Right lobe of liver (tissue), 6 donors: ENCODE data around the gene FAM163A. TPM values are rescaled to one million over a fixed set of nuclear protein-coding genes. Genes with fewer than 3 reads are reported as not detected.
"Not testable (repeated sequence)": the region's sequence is repeated elsewhere in the genome, so short reads cannot be mapped to it uniquely, and the experiment has no call there.

ENCODE experiments used
- ATAC-seq, 4 donors: fragments of 200-7000 bp; cut with Tn5 transposase; one replicate each; pipeline ENCODE4 v1.9.1; 2020; ENCODE audit warnings: mild to moderate bottlenecking in 4 of 4, moderate library complexity in 4 of 4
- DNase-seq, 3 donors: peaks; one replicate each; pipeline ENCODE4 v3.0.0-alpha.2; 2020
- H3K27ac ChIP-seq, 3 donors: fragments of 200-600 bp; one replicate each; pipeline ENCODE4 v1.8.0; 2022
- H3K27me3 ChIP-seq, 2 donors: fragments of 200-600 bp; one replicate each; pipeline ENCODE4 v1.8.0; 2022
- H3K36me3 ChIP-seq, 4 donors: fragments of 200-600 bp; sonication (generic) in 1 of 4; one replicate each; pipeline versions ENCODE4 v1.5.1 to v1.8.0; 2017 to 2022; ENCODE audit warnings: control low read depth in 1 of 4
- H3K4me1 ChIP-seq, 4 donors: fragments of 200-600 bp; sonication (generic) in 1 of 4; one replicate each; pipeline versions ENCODE4 v1.5.1 to v1.8.0; 2017 to 2022; ENCODE audit warnings: control low read depth in 1 of 4
- H3K4me3 ChIP-seq, 3 donors: fragments of 200-600 bp; one replicate each; pipeline ENCODE4 v1.8.0; 2022
- H3K9me3 ChIP-seq, 4 donors: fragments of 200-600 bp; sonication (generic) in 1 of 4; one replicate each; pipeline versions ENCODE4 v1.5.1 to v1.8.0; 2017 to 2022; ENCODE audit warnings: control low read depth in 1 of 4
- POLR2A ChIP-seq: fragments of 450-650 bp; IDR thresholded peaks from one replicate; pipeline ENCODE4 v1.6.1; 2017; ENCODE audit warnings: antibody characterized with exemption, mild to moderate bottlenecking
- WGBS: methylation state at CpG from one replicate; pipeline ENCODE4 v1.1.6; 2018; ENCODE audit warnings: low coverage, low lambda C conversion rate; ENCODE audit not compliant: insufficient coverage; ENCODE audit errors: missing lambda C conversion rate; 5-methylcytosine and 5-hydroxymethylcytosine counted together
- intact Hi-C, 2 donors: fragments of 100-400 bp; cut with DNase I; formaldehyde crosslinking; loops; one replicate each; pipeline versions ENCODE4 v1.11.2 to v1.14.1; 2022
- long read RNA-seq: library from polyadenylated mRNA; unstranded; transcript quantifications from one replicate; pipeline ENCODE4 v2.0.0, GENCODE V29; 2019
- total RNA-seq, 6 experiments: library from RNA; depleted of rRNA in 2 of 6; stranded (reverse); fragments of >200 nt in 2 of 6; fragmentation: NEBNext Ultra II Directional in 3 of 6; extraction: Animal tissue kit (Norgen Biotek cat#: 25700) in 3 of 6; gene quantifications; one replicate each; pipeline versions ENCODE4 v1.1.0 to v1.2.4, GENCODE V29; 2016 to 2023
- TF ChIP-seq, protein P1 (sequence below), 4 donors: fragments of 200-600 bp in 3 of 4; fragments of 450-650 bp in 1 of 4; IDR thresholded peaks; one replicate each; pipeline versions ENCODE4 v1.5.1 to v1.8.0; 2016 to 2022; ENCODE audit warnings: antibody characterized with exemption in 4 of 4, mild to moderate bottlenecking in 2 of 4
- donor health status: DM: no; HTN: yes; CAD: no.
- donor health status: DM: no; HTN: no; CAD: no.
- donor health status: DM: no; HTN: no; CAD: no.
- donor health status: DM: no; HTN: yes; CAD: no.
- donor health status: DM: no; HTN: yes; CAD: no.

The FAM163A gene
- under 1 TPM in 3 of 6 experiments, not detected in 3; 0.07 to 0.12 (median 0.12) TPM for total RNA-seq
- long read RNA-seq = 0 reads

DNA sequence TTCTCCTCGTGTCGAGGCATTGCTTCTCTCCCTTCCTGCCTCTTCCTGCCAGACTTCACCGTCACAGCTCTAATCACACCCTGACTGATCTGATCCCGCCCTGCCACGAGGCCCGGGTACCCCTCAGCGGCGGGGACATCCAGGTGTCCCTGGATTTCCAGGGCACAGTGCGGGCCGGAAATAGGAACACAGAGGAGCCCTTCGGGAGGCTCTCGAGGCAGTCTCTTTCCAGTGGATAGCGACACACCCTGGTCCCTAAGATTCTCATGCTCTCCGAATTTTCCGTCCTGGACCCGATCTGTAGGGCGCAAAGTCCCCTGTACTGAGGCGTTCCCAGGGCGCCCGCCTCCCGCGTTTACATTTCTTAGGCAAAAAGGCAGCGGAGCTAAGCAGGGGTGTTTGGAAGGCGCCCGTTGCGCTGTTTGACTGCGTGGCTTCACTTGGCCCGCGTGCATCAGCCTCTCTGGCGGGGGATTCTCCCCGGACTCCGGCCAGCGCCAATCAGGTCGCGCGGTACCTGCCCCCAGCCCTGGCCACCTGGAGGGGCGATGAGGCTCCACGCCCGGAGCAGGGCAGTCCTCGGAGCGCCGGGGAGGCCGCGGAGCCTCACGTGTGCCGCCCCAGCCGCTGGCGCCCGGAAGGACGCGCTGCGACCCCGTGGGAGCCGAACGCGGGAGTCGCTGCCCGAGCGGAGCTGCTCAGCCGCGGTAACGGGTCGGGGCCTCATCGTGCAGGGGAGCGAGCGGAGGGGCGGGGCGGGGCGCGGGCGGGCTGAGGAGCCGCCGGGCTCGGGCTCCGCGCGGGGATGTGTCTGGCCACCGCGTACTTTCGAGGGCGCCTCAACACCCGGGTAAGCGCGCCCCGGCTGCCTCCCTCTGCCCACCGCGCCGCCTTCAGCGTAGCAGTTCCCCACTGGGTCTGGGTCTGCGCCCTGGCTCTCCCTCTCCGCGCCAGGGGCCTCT, at the start of gene FAM163A:
Gene FAM163A (plus strand): TSS at position 575 of the 962 bp plus-strand sequence. CDS start 69,807 bp downstream, outside the sequence.
- no peak for TF ChIP-seq POLR2A
- TF ChIP-seq, protein P1, sequence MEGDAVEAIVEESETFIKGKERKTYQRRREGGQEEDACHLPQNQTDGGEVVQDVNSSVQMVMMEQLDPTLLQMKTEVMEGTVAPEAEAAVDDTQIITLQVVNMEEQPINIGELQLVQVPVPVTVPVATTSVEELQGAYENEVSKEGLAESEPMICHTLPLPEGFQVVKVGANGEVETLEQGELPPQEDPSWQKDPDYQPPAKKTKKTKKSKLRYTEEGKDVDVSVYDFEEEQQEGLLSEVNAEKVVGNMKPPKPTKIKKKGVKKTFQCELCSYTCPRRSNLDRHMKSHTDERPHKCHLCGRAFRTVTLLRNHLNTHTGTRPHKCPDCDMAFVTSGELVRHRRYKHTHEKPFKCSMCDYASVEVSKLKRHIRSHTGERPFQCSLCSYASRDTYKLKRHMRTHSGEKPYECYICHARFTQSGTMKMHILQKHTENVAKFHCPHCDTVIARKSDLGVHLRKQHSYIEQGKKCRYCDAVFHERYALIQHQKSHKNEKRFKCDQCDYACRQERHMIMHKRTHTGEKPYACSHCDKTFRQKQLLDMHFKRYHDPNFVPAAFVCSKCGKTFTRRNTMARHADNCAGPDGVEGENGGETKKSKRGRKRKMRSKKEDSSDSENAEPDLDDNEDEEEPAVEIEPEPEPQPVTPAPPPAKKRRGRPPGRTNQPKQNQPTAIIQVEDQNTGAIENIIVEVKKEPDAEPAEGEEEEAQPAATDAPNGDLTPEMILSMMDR (IDR thresholded peaks at IDR 0.05) = no peak
- H3K4me1 ChIP-seq = peaks cover 0 to 15% (median 0%) of the 10 kb centered on the region in 4 donors
- no peak for DNase-seq
- ATAC-seq = peak; percentile 23 to 34 (median 25)
- H3K9me3 ChIP-seq = no peaks in the 10 kb centered on the region
- H3K4me3 ChIP-seq = peak within 1 kb of the TSS in 2 of 3 donors; percentile 11 to 33
- no peak within 1 kb of the TSS for H3K27ac ChIP-seq
- WGBS = 3% methylated on average over 25 of the region's 92 CpGs
- intact Hi-C loops = no loop called here
- H3K27me3 ChIP-seq = peaks cover 12 to 18% of the 10 kb centered on the region in 2 donors
- no peaks in the 10 kb centered on the region for H3K36me3 ChIP-seq

DNA sequence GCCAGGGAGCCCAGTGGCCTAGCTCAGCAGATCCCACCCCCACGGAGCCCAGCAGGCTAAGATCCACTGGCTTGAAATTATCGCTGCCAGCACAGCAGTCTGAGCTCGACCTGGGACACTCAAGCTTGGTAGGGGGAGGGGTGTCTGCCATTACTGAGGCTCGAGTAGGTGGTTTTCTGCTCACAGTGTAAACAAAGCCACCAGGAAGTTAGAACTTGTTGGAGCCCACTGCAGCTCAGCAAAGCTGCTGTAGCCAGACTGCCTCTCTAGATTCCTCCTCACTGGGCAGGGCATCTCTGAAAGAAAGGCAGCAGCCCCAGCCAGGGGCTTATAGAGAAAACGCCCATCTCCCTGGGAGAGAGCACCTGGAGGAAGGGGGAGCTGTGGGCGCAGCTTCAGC, 48.6 kb upstream of the FAM163A start:
- H3K27me3 ChIP-seq = not testable (repeated sequence)

DNA sequence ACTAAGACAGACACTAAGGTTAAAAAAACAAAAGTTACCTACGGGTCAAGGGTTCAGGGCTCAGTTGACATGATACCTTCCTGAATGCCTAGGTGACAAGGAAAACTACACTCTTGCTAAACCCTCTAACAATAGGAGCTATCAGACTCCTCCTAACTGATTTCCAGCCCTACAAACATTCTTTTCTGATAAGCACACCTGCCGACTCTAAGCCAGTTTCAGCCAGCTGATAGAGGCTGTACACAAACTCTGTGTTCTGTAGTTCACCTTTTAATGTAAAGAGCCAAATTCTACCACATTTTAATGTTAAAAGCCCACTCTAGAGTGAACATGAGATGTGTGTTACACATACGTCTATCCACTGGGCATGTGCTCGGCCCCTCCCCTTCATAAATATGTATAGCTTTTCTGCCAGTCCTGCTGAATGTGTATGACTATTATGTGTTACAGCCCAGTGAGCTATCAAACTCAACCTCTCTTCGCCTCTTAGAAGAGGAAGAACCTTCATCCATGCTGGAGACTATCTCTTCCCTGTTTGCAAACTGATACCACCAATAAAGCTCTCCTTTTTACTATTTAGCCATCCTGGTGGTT, 40.0 kb upstream of the FAM163A start:
- TF ChIP-seq, protein P1 (IDR thresholded peaks at IDR 0.05) = no peak
- TF ChIP-seq POLR2A = no peak
- no peak for ATAC-seq
- Histone ChIP-seq H3K36me3 (no peaks in the 10 kb centered on the region), H3K9me3 (no peaks in the 10 kb centered on the region), H3K27me3 (no peaks in the 10 kb centered on the region), H3K4me1 (peaks cover 0 to 8% (median 0%) of the 10 kb centered on the region in 4 donors), H3K4me3 (no peak overlapping the region), H3K27ac (no peak overlapping the region)
- DNase-seq = no peak
- intact Hi-C loops = no loop called here
- 63% methylated on average over 5 of the region's 5 CpGs for whole genome bisulfite sequencing

More for the DNA sequence above, 48.6 kb upstream of the FAM163A start:
- H3K36me3 ChIP-seq, H3K27ac ChIP-seq, H3K4me1 ChIP-seq, H3K4me3 ChIP-seq, ATAC-seq, DNase-seq, H3K9me3 ChIP-seq, intact Hi-C loops: not testable (repeated sequence)
- WGBS = 20% methylated on average over 1 of the region's 6 CpGs

DNA sequence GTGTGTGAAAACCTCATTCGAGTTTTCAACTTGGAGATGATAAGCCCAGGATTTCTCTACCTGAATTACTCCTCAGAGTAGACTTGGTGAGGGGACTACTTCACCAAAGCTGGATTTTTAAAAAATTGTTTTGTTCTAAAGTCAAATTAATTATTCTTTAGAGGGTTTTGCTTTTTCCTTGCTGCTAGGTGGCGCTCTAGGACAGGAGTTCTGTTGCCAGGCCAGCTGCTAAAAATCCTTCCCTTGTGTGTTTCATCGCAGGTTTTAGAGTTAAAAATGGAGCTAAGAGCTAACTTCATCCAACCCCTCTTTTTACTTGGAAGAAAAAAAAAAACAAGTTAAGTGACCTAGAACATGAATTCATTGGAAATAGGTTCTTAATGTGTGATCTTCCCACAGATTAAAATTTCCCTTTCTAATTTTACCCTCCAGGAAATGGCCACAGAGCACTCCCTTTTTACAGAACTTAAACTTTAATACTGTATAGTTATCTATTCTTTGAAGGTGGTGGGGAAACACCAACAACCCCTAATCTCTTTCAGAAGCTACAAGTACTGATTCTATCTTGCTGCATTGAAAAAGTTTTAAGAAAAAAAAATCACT, 36.7 kb upstream of the FAM163A start:
- intact Hi-C loops = loop anchor here (5.0 kb wide), 2 partner anchors 106 to 111 kb away; no protein-coding TSS in a partner anchor
- ATAC-seq (peak; percentile 61 to 73 (median 64)), DNase-seq (peak in 2 of 3 donors; percentile 28 to 48)
- H3K4me1 ChIP-seq = peaks cover 0 to 8% (median 0%) of the 10 kb centered on the region in 4 donors
- TF ChIP-seq POLR2A = no peak
- TF ChIP-seq, protein P1 (IDR thresholded peaks at IDR 0.05) = peak; percentile 68 to 81 (median 80)
- H3K27me3 ChIP-seq = no peaks in the 10 kb centered on the region
- H3K4me3 ChIP-seq = no peak overlapping the region
- H3K36me3 ChIP-seq = no peaks in the 10 kb centered on the region
- no peaks in the 10 kb centered on the region for H3K9me3 ChIP-seq
- H3K27ac ChIP-seq = no peak overlapping the region
- WGBS = 0% methylated on average over 3 of the region's 3 CpGs
